Stimulated activated CD4-positive, alpha-beta T cell treated with anti-CD3 and anti-CD28 coated beads, Interleukin-1b, Interleukin-23, amount 100 ng/mL, for 1 hour (primary cell): ENCODE results near the gene KLK13.

Experiments used
- DNase-seq, 2 donors: peaks; one replicate each; pipeline ENCODE4 v3.0.0-alpha.2; 2020; ENCODE audit warnings: low read depth in 2 of 2

KLK13 gene

GRCh38 chr19:51019544-51019925 is 45.4 kb downstream of the KLK13 start, which contains the start of gene KLK10:
TSS of gene KLK10 (minus strand) at chr19:51019709. CDS start at chr19:51019130, 579 bp downstream.
- DNase-seq = no peak

GRCh38 chr19:51018745-51019543 is 45.9 kb downstream of the KLK13 start:
- no peak for DNase-seq

- DNase-seq = peak; percentile 7 to 61
Observed at GRCh38 chr19:51016798-51017683, 47.9 kb downstream of the KLK13 start.

DNA sequence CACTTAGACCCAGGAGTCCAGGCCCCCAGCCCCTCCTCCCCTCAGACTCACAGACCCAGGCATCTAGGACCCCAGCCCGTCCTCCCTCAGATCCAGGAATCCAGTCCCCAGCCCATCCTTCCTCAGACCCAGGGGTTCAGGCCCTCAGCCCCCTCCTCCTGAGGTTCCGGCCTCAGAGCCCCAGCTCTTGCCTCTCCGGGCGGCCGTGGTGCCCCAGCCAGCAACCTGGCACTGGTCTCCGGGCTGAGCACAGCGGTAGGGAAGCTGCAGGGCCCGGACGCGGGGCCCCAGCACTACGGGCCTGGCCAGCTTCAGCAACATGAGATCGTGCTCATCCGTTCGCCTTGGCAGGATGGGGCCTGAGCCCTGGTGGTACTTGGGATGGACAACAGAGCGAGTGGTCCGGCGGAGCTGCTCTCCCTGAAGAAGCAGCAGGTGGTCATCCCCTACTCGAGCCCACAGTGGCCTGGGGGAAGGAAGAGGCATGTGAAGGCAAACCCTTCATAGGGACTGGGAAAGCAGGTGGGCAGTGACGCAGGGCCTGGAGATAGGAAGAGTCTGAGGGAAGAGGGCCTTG is 49.1 kb downstream of the KLK13 start:
- DNase-seq = no peak

DNA sequence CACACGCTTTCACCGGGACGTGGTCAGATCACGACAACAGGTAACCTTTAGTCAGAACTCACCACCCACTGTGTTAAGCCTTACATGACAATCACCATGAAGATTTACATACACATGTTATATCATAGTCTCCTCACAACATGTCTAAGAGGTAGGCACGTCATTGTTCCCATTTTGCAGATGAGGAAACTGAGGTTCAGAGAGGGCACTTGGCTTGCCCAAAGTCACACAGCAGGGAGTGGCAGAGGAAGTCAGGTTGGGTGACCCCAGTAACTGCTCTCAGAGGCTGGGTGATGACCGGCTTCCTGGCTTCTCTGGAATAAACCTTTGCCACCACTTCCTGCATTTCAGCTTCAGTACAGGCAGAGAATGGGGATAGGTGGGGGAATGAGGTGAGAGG is 50.6 kb downstream of the KLK13 start:
- no peak for DNase-seq

DNA sequence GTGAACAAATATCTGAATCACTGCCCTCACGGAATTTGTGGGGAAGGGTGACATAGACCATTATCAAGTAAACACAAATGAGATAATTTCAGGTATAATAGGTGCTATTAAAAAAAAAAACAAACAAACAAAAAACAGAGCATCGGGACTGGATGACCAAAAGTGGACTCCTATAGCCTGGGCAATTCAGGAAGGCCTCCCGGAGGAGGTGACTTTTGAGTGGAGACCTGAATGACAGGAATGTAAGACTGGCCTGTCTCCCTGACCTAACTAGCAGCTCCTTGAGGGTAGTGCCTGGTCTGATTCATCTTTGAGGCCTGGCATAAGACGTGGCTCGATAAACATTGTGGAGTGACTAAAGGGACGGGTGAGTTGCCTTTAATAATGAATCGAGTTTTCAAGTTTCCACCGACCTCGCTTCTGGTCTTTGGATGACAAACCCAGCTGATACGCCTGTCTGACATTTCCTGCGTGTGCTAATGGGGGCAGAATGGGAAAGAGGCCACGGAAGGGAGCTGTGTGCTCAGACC is 52.2 kb downstream of the KLK13 start:
- no peak for DNase-seq

GRCh38 chr19:51010066-51010795 is 54.7 kb downstream of the KLK13 start:
- no peak for DNase-seq

DNA sequence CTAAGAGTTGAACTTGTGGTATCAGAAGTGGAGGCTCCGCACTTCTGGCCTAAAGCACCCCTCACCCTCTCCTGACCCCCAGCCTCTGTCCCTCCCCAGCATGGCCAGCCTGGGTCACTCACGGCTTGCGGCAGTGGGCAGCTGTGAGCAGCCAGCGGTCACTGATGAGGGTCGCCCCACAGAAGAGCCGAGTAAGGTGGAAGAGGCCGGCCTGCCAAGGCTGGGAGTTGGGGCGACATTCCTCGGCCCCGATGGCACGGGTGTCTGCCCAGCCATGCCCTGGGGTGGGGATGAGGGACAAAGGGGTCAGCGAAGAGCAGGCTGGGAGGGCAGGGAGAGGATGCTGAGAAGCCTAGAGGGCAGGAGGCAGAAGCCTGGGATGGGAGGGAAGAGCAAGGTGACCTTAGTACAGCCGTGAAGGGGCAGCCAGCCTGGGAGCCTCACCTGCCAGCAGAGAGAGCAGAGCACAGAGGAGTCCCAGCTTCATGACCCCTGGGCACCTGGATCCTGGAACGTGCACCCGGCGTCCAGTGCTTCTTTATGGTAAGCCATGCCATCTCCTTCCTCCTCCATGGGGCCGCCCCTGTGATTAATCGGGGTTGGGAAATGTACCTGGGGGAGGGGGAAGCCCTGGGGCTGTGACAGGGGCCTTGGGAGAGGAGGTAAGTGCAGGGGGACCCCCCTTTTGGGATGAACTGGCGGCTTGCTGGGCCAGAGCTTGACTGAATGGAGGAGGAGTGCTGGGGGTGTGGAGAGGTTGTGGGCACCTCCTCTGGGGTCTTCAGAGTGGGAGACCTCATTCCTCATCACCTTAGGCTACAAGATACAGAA is 55.6 kb downstream of the KLK13 start:
- no peak for DNase-seq

GRCh38 chr19:51007488-51007887 is 57.4 kb downstream of the KLK13 start:
- no peak for DNase-seq

DNA sequence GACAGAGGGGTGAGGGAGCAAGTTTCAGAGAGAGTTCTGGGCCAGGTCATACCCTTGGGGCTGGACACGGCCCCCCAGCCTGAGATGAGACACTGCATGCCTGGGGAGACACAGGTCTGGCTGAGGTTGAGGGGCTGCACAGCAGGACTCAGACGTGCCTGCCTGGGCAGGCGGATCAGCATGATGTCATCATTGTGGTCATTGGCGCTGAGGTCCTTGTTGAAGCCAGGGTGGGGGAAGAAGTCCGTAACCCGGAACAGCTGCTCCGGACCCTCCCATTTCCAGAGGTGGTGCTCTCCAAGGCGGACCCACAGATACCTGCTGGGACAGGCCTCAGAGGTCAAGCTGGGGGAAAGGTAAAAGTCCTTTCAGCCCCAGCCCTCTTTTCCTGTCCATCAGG is 58.5 kb downstream of the KLK13 start:
- no peak for DNase-seq
